NT2/D1 (cell line): ENCODE measurements around the gene IPCEF1.
A peak's percentile ranks its signal among the peaks of the same experiment; 100 is the strongest.

ENCODE experiments used
- DNase-seq: peaks from one replicate; pipeline ENCODE4 v3.0.0-alpha.2; 2011; ENCODE audit warnings: low read depth, low spot score
- H3K27me3 ChIP-seq: 2 replicates; pipeline ENCODE4 v1.6.0; 2011; ENCODE audit warnings: mild to moderate bottlenecking; ENCODE audit not compliant: insufficient read length, insufficient read depth
- H3K36me3 ChIP-seq: 2 replicates; pipeline ENCODE4 v1.6.1; 2011; ENCODE audit warnings: mild to moderate bottlenecking, low read length, mixed read lengths; ENCODE audit not compliant: insufficient read depth, insufficient read length
- H3K4me1 ChIP-seq: 2 replicates; pipeline ENCODE4 v1.5.1; 2011; ENCODE audit not compliant: insufficient read depth, insufficient read length
- H3K4me3 ChIP-seq: 2 replicates; pipeline ENCODE4 v1.5.1; 2011; ENCODE audit warnings: low read depth; ENCODE audit not compliant: insufficient read length
- H3K9ac ChIP-seq: 2 replicates; pipeline ENCODE4 v1.6.0; 2011; ENCODE audit warnings: low read depth; ENCODE audit not compliant: insufficient read length
- H3K9me3 ChIP-seq: 2 replicates; pipeline ENCODE4 v1.5.1; 2011; ENCODE audit warnings: mild to moderate bottlenecking, low read length; ENCODE audit not compliant: insufficient read depth
- SUZ12 ChIP-seq: IDR thresholded peaks from 2 replicates; pipeline ENCODE4 v1.6.1; 2011; ENCODE audit not compliant: insufficient read length, insufficient read depth; ENCODE audit errors: extremely low read depth
- YY1 ChIP-seq: IDR thresholded peaks from 2 replicates; pipeline ENCODE4 v1.6.1; 2011; ENCODE audit not compliant: insufficient read length, insufficient read depth
- ZNF274 ChIP-seq: IDR thresholded peaks from 2 replicates; pipeline ENCODE4 v1.6.1; 2011; ENCODE audit warnings: mild to moderate bottlenecking, low read depth, low read length

The IPCEF1 gene

GRCh38 chr6:154157082-154157481 lies 199.5 kb downstream of the IPCEF1 start:
- no peak for DNase-seq
- no peak for TF ChIP-seq YY1
- no peak for TF ChIP-seq SUZ12
- TF ChIP-seq ZNF274: no peak
- peaks cover 14% of the 10 kb centered on the region for H3K9me3 ChIP-seq
- no peaks in the 10 kb centered on the region for H3K4me1 ChIP-seq
- no peaks in the 10 kb centered on the region for H3K27me3 ChIP-seq
- H3K4me3 ChIP-seq: no peak overlapping the region
- no peak overlapping the region for H3K9ac ChIP-seq
- no peaks in the 10 kb centered on the region for H3K36me3 ChIP-seq

- DNase-seq: no peak
- Histone ChIP-seq H3K9ac (no peak overlapping the region), H3K4me3 (no peak overlapping the region), H3K27me3 (no peaks in the 10 kb centered on the region), H3K36me3 (no peaks in the 10 kb centered on the region), H3K4me1 (no peaks in the 10 kb centered on the region), H3K9me3 (peaks cover 14% of the 10 kb centered on the region)
- no peak for TF ChIP-seq ZNF274
- TF ChIP-seq SUZ12: no peak
- TF ChIP-seq YY1: no peak
Measured at GRCh38 chr6:154156135-154156896, 200.3 kb downstream of the IPCEF1 start.

GRCh38 chr6:154154389-154154967 lies 202.1 kb downstream of the IPCEF1 start:
- peak; percentile 39 for DNase-seq
- Histone ChIP-seq H3K4me3 (no peak overlapping the region), H3K9me3 (peaks cover 14% of the 10 kb centered on the region), H3K9ac (no peak overlapping the region), H3K36me3 (no peaks in the 10 kb centered on the region), H3K4me1 (no peaks in the 10 kb centered on the region), H3K27me3 (no peaks in the 10 kb centered on the region)
- TF ChIP-seq YY1: no peak
- no peak for TF ChIP-seq ZNF274
- no peak for TF ChIP-seq SUZ12

GRCh38 chr6:154143753-154144152 lies 212.8 kb downstream of the IPCEF1 start:
- H3K27me3 ChIP-seq: no peaks in the 10 kb centered on the region
- H3K4me1 ChIP-seq: no peaks in the 10 kb centered on the region
- DNase-seq: no peak
- H3K9ac ChIP-seq: no peak overlapping the region
- TF ChIP-seq ZNF274 (no peak), SUZ12 (no peak), YY1 (no peak)
- no peaks in the 10 kb centered on the region; the same call in 1 of the 2 replicates for H3K9me3 ChIP-seq
- H3K4me3 ChIP-seq: no peak overlapping the region
- H3K36me3 ChIP-seq: no peaks in the 10 kb centered on the region

- Histone ChIP-seq H3K9ac (no peak overlapping the region), H3K9me3 (no peaks in the 10 kb centered on the region), H3K27me3 (no peaks in the 10 kb centered on the region), H3K36me3 (no peaks in the 10 kb centered on the region), H3K4me3 (no peak overlapping the region), H3K4me1 (no peaks in the 10 kb centered on the region)
- no peak for TF ChIP-seq SUZ12
- TF ChIP-seq ZNF274: no peak
- TF ChIP-seq YY1: no peak
- no peak for DNase-seq
Measured at GRCh38 chr6:154140743-154141142, 215.9 kb downstream of the IPCEF1 start.

- H3K27me3 ChIP-seq: no peaks in the 10 kb centered on the region
- no peaks in the 10 kb centered on the region for H3K9me3 ChIP-seq
- no peaks in the 10 kb centered on the region for H3K36me3 ChIP-seq
- peak; percentile 22 for DNase-seq
- TF ChIP-seq YY1 (no peak), ZNF274 (no peak), SUZ12 (no peak)
- no peak overlapping the region for H3K4me3 ChIP-seq
- H3K4me1 ChIP-seq: no peaks in the 10 kb centered on the region
- no peak overlapping the region for H3K9ac ChIP-seq
Measured at GRCh38 chr6:154139892-154140291, 216.7 kb downstream of the IPCEF1 start.

- DNase-seq: no peak
- no peaks in the 10 kb centered on the region for H3K36me3 ChIP-seq
- TF ChIP-seq SUZ12: no peak
- TF ChIP-seq YY1: no peak
- no peak for TF ChIP-seq ZNF274
- no peaks in the 10 kb centered on the region for H3K9me3 ChIP-seq
- H3K9ac ChIP-seq: no peak overlapping the region
- H3K4me1 ChIP-seq: no peaks in the 10 kb centered on the region
- no peaks in the 10 kb centered on the region for H3K27me3 ChIP-seq
- H3K4me3 ChIP-seq: no peak overlapping the region
Measured at GRCh38 chr6:154138793-154139192, 217.8 kb downstream of the IPCEF1 start.
